ENCODE data around the gene SPATS2L.

DNA sequence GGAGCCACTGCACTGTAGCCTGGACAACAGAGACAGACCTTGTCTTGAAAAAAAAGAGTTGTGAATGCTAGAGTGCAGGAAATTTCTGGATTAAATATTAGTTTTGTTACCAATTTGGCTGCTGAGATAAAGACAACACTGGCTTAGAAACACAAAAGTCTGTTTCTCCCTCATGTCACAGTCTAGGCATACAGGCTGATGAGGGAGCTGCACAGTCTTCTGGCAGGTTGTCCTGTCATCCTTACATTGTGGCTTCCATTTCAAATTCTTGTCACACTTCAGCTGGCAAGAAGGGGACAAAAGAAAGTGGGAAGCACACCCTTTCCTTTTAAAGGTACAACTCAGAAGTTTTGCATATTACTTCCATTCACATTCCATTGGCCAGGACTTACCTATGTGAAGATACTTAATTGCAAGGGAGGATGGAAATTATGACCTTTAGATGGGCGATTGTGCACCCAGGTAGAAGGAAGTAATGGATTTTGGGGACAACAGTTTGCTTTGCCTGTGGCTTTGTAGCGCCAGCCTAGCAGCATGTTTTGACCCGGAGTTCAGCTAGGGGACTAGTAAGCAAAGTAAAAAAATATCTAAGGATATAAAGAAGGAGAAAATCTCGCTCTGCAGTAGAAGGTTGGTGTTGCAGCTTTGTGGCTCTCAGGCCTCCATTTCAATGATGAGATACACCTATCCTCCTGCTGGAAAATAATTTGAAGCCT, 55.9 kb downstream of the SPATS2L start:
- TF ChIP-seq TAF1 (IDR thresholded peaks at IDR 0.05; ENCODE audit: borderline replicate concordance, low read depth, low read length) (no peak), POLR2AphosphoS5 (IDR thresholded peaks at IDR 0.05; ENCODE audit: low read depth, low read length) (no peak), POLR2A (IDR thresholded peaks at IDR 0.05; ENCODE audit: low read depth, low read length) (no peak)

All from GM12892 (cell line).